LNCaP clone FGC (cell line): Measurements from ENCODE around the gene KIF1A.

Experiments
- DNase-seq: peaks from one replicate; pipeline ENCODE4 v3.0.0-alpha.2; 2011; ENCODE audit warnings: low read depth
- H3K4me3 ChIP-seq: 2 replicates; pipeline ENCODE4 v1.5.1; 2011; ENCODE audit warnings: mild to moderate bottlenecking, low read depth, low read length, control low read depth
- CTCF ChIP-seq: IDR thresholded peaks from 2 replicates; pipeline ENCODE4 v1.5.1; 2012; ENCODE audit warnings: mild to moderate bottlenecking; ENCODE audit not compliant: control insufficient read depth, insufficient read depth; ENCODE audit errors: extremely low read depth

Gene KIF1A

GRCh38 chr2:240711296-240711695 lies 108.7 kb downstream of the KIF1A start:
- H3K4me3 ChIP-seq, result no peak overlapping the region
- no peak for TF ChIP-seq CTCF
- no peak for DNase-seq

- TF ChIP-seq CTCF, result no peak
- H3K4me3 ChIP-seq, result no peak overlapping the region
- no peak for DNase-seq
Observed at GRCh38 chr2:240708457-240708856, 111.6 kb downstream of the KIF1A start.

- no peak for DNase-seq
- H3K4me3 ChIP-seq, result no peak overlapping the region
- TF ChIP-seq CTCF, result no peak
Observed at GRCh38 chr2:240707821-240708220, 112.2 kb downstream of the KIF1A start.

- H3K4me3 ChIP-seq, result no peak overlapping the region
- no peak for TF ChIP-seq CTCF
- DNase-seq, result no peak
Observed at GRCh38 chr2:240707043-240707756, 112.8 kb downstream of the KIF1A start.

GRCh38 chr2:240705204-240705791 lies 114.7 kb downstream of the KIF1A start:
- no peak for TF ChIP-seq CTCF
- DNase-seq, result no peak
- H3K4me3 ChIP-seq, result no peak overlapping the region

GRCh38 chr2:240704651-240705050 lies 115.4 kb downstream of the KIF1A start:
- no peak overlapping the region for H3K4me3 ChIP-seq
- DNase-seq, result no peak
- TF ChIP-seq CTCF, result no peak
